Nucleus accumbens (tissue), 56 donors: ENCODE measurements around the gene CCDC54.

Source experiments
- DNase-seq, 56 donors: peaks; one replicate each; lab custom pipeline; 2025; lab: John Stamatoyannopoulos, UW

Gene CCDC54

GRCh38 chr3:107426223-107426622, 49.0 kb downstream of the CCDC54 start:
- no peak for DNase-seq
